GM12892 (cell line): ENCODE results near the gene SATB2.

ENCODE experiments used
- POLR2A ChIP-seq: IDR thresholded peaks from 2 replicates; pipeline ENCODE4 v1.6.1; 2011; ENCODE audit warnings: low read depth, low read length, control low read depth
- TAF1 ChIP-seq: IDR thresholded peaks from 2 replicates; pipeline ENCODE4 v1.6.1; 2011; ENCODE audit warnings: low read depth, mild to moderate bottlenecking, control low read depth, low read length, borderline replicate concordance

GRCh38 chr2:199488772-199489400 lies 31.1 kb upstream of the SATB2 start:
- no peak for TF ChIP-seq POLR2A
- no peak for TF ChIP-seq TAF1
